WTC11 (cell line): ENCODE results near the gene CAB39L. TPM values are rescaled to one million over a fixed set of nuclear protein-coding genes. Genes with fewer than 3 reads are reported as not detected.

Source experiments
- ATAC-seq: fragments of 200-7000 bp; cut with Tn5 transposase; 2 replicates; pipeline ENCODE4 v1.10.0; 2021; ENCODE audit warnings: mild to moderate bottlenecking, moderate library complexity
- CTCF ChIA-PET: fragments of 300-600 bp; sonication (Branson Sonifier 250); formaldehyde crosslinking; loops from one replicate; lab custom pipeline; 2021; ENCODE audit warnings: antibody characterized with exemption; lab: Charles Lee
- POLR2A ChIA-PET: fragments of 350-600 bp; sonication (Branson Sonifier 250); formaldehyde crosslinking; loops from one replicate; lab custom pipeline; 2021; ENCODE audit warnings: antibody characterized with exemption; lab: Charles Lee
- DNase-seq: peaks from one replicate; pipeline ENCODE4 v3.0.0; 2021; ENCODE audit warnings: low spot score
- H3K27ac Mint-ChIP-seq: 2 replicates; pipeline ENCODE4 v1.8.0; 2021; ENCODE audit warnings: mixed read lengths
- H3K27me3 Mint-ChIP-seq: 2 replicates; pipeline ENCODE4 v1.8.0; 2021; ENCODE audit warnings: low read depth, mild to moderate bottlenecking, moderate library complexity, mixed read lengths
- H3K36me3 Mint-ChIP-seq: 2 replicates; pipeline ENCODE4 v1.8.0; 2021; ENCODE audit warnings: mixed read lengths
- H3K4me1 Mint-ChIP-seq: 2 replicates; pipeline ENCODE4 v1.8.0; 2022; ENCODE audit warnings: mixed read lengths
- H3K4me3 Mint-ChIP-seq: 2 replicates; pipeline ENCODE4 v1.8.0; 2021; ENCODE audit warnings: mild to moderate bottlenecking, moderate library complexity, mixed read lengths
- H3K9me3 Mint-ChIP-seq: 2 replicates; pipeline ENCODE4 v1.8.0; 2021; ENCODE audit warnings: mixed read lengths
- E2F5 ChIP-seq: sonication (generic); formaldehyde crosslinking; IDR thresholded peaks from 2 replicates; pipeline ENCODE4 v1.8.1; 2022; ENCODE audit warnings: mild to moderate bottlenecking, moderate library complexity, missing genetic modification reagents
- FOXP1 ChIP-seq: sonication (generic); formaldehyde crosslinking; IDR thresholded peaks from 2 replicates; pipeline ENCODE4 v1.8.0; 2022; ENCODE audit warnings: missing genetic modification reagents, mild to moderate bottlenecking, moderate library complexity, borderline replicate concordance
- HMGA2 ChIP-seq: fragments of 250-450 bp; sonication (Bioruptor Pico); IDR thresholded peaks from 2 replicates; pipeline ENCODE4 v1.4.0; 2021; ENCODE audit warnings: mild to moderate bottlenecking, moderate library complexity
- JAZF1 ChIP-seq: fragments of 250-450 bp; sonication (Bioruptor Pico); IDR thresholded peaks from 2 replicates; pipeline ENCODE4 v1.9.0; 2021; ENCODE audit warnings: moderate library complexity, mild to moderate bottlenecking, inconsistent platforms
- MAX ChIP-seq: sonication (generic); formaldehyde crosslinking; IDR thresholded peaks from 2 replicates; pipeline ENCODE4 v1.8.0; 2022; ENCODE audit warnings: mild to moderate bottlenecking, missing genetic modification reagents
- MXD4 ChIP-seq: fragments of 250-450 bp; sonication (Bioruptor Pico); IDR thresholded peaks from 2 replicates; pipeline ENCODE4 v1.8.0; 2021; ENCODE audit warnings: mild to moderate bottlenecking, moderate library complexity, borderline replicate concordance
- NR3C1 ChIP-seq: sonication (generic); formaldehyde crosslinking; conservative IDR thresholded peaks from 2 replicates; pipeline ENCODE4 v1.8.1; 2023; ENCODE audit warnings: low read depth, mild to moderate bottlenecking, missing genetic modification reagents
- SMAD4 ChIP-seq: sonication (generic); formaldehyde crosslinking; IDR thresholded peaks from 2 replicates; pipeline ENCODE4 v1.8.0; 2022; ENCODE audit warnings: mild to moderate bottlenecking, missing genetic modification reagents
- STAT6 ChIP-seq: sonication (generic); formaldehyde crosslinking; conservative IDR thresholded peaks from 2 replicates; pipeline ENCODE4 v1.8.1; 2023; ENCODE audit warnings: mild to moderate bottlenecking, low read depth, missing genetic modification reagents, moderate library complexity
- USF1 ChIP-seq: sonication (generic); formaldehyde crosslinking; IDR thresholded peaks from 2 replicates; pipeline ENCODE4 v1.8.0; 2022; ENCODE audit warnings: mild to moderate bottlenecking, missing genetic modification reagents
- ZBTB21 ChIP-seq: sonication (generic); formaldehyde crosslinking; IDR thresholded peaks from 2 replicates; pipeline ENCODE4 v1.8.1; 2023; ENCODE audit warnings: mild to moderate bottlenecking, missing genetic modification reagents, borderline replicate concordance
- ZNF317 ChIP-seq: sonication (generic); formaldehyde crosslinking; IDR thresholded peaks from 2 replicates; pipeline ENCODE4 v1.8.1; 2023; ENCODE audit warnings: low read depth, mild to moderate bottlenecking, moderate library complexity, missing genetic modification reagents, borderline replicate concordance
- ZNF396 ChIP-seq: fragments of 250-450 bp; sonication (Bioruptor Pico); IDR thresholded peaks from 2 replicates; pipeline ENCODE4 v1.8.0; 2021; ENCODE audit warnings: mild to moderate bottlenecking, moderate library complexity, borderline replicate concordance
- ZNF416 ChIP-seq: fragments of 250-450 bp; sonication (Bioruptor Pico); IDR thresholded peaks from 2 replicates; pipeline ENCODE4 v1.9.0; 2021; ENCODE audit warnings: mild to moderate bottlenecking, inconsistent platforms
- ZNF532 ChIP-seq: fragments of 250-450 bp; sonication (Bioruptor Pico); IDR thresholded peaks from 2 replicates; pipeline ENCODE4 v1.9.0; 2021; ENCODE audit warnings: mild to moderate bottlenecking, borderline replicate concordance
- total RNA-seq: library from RNA; stranded (reverse); gene quantifications from 3 replicates; pipeline ENCODE4 v1.2.3, GENCODE V29; 2021
- TF ChIP-seq, protein P1 (sequence below): sonication (generic); formaldehyde crosslinking; IDR thresholded peaks from 2 replicates; pipeline ENCODE4 v1.8.1; 2023; ENCODE audit warnings: mild to moderate bottlenecking, missing genetic modification reagents
- TF ChIP-seq, protein P2 (sequence below): sonication (generic); formaldehyde crosslinking; IDR thresholded peaks from 2 replicates; pipeline ENCODE4 v1.8.1; 2022; ENCODE audit warnings: low read depth, missing genetic modification reagents, borderline replicate concordance
- TF ChIP-seq, protein P3 (sequence below): sonication (generic); formaldehyde crosslinking; IDR thresholded peaks from 2 replicates; pipeline ENCODE4 v1.8.0; 2023; ENCODE audit warnings: missing genetic modification reagents
- TF ChIP-seq, protein P4 (sequence below): fragments of 250-450 bp; sonication (Bioruptor Pico); IDR thresholded peaks from 2 replicates; pipeline ENCODE4 v1.9.0; 2021; ENCODE audit warnings: mild to moderate bottlenecking

Gene CAB39L
- total RNA-seq, 1 experiment from 2014 or later: 3.3 TPM

DNA sequence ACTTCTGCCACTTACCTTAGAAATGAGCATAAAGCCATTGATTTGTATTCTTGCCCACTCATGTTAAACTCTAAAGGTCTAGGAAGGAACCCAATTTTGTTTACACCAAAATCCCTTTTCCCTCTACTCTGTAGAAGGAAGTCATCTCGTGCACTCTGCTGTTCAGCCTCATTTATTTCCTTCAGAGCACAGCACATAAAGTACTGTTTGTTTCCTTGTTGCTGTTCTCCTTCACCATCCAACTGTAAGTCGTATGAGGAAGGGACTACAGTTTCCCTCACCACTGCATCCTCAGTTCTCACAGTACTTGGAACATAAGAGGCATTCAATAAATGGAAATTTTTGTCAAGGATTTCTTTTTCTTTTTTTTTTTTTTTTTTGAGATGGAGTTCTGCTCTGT lies 171.6 kb downstream of the CAB39L start:
- ATAC-seq: no peak
- CTCF ChIA-PET: interaction anchor here (3.0 kb wide), 1 partner anchor 8 kb away, joined by 22 read pairs; no protein-coding TSS in a partner anchor

More for the DNA sequence above, 171.6 kb downstream of the CAB39L start:
- H3K27ac Mint-ChIP-seq: no peak overlapping the region
- POLR2A ChIA-PET: no interaction called here
- TF ChIP-seq FOXP1 (CRISPR knock-in tag) (no peak), STAT6 (CRISPR knock-in tag) (no peak), NR3C1 (no peak), SMAD4 (CRISPR knock-in tag) (no peak), ZNF532 (no peak), E2F5 (CRISPR knock-in tag) (no peak), HMGA2 (CRISPR knock-in tag) (no peak), JAZF1 (CRISPR knock-in tag) (no peak), MXD4 (CRISPR knock-in tag) (no peak), USF1 (CRISPR knock-in tag) (no peak), ZNF396 (no peak), ZNF317 (CRISPR knock-in tag) (no peak), MAX (CRISPR knock-in tag) (no peak), ZBTB21 (CRISPR knock-in tag) (no peak), ZNF416 (CRISPR knock-in tag) (no peak)
- TF ChIP-seq, protein P1, sequence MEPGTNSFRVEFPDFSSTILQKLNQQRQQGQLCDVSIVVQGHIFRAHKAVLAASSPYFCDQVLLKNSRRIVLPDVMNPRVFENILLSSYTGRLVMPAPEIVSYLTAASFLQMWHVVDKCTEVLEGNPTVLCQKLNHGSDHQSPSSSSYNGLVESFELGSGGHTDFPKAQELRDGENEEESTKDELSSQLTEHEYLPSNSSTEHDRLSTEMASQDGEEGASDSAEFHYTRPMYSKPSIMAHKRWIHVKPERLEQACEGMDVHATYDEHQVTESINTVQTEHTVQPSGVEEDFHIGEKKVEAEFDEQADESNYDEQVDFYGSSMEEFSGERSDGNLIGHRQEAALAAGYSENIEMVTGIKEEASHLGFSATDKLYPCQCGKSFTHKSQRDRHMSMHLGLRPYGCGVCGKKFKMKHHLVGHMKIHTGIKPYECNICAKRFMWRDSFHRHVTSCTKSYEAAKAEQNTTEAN: no peak
- TF ChIP-seq, protein P2, sequence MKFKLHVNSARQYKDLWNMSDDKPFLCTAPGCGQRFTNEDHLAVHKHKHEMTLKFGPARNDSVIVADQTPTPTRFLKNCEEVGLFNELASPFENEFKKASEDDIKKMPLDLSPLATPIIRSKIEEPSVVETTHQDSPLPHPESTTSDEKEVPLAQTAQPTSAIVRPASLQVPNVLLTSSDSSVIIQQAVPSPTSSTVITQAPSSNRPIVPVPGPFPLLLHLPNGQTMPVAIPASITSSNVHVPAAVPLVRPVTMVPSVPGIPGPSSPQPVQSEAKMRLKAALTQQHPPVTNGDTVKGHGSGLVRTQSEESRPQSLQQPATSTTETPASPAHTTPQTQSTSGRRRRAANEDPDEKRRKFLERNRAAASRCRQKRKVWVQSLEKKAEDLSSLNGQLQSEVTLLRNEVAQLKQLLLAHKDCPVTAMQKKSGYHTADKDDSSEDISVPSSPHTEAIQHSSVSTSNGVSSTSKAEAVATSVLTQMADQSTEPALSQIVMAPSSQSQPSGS (CRISPR knock-in tag): no peak
- TF ChIP-seq, protein P3, sequence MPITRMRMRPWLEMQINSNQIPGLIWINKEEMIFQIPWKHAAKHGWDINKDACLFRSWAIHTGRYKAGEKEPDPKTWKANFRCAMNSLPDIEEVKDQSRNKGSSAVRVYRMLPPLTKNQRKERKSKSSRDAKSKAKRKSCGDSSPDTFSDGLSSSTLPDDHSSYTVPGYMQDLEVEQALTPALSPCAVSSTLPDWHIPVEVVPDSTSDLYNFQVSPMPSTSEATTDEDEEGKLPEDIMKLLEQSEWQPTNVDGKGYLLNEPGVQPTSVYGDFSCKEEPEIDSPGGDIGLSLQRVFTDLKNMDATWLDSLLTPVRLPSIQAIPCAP (CRISPR knock-in tag): no peak
- TF ChIP-seq, protein P4, sequence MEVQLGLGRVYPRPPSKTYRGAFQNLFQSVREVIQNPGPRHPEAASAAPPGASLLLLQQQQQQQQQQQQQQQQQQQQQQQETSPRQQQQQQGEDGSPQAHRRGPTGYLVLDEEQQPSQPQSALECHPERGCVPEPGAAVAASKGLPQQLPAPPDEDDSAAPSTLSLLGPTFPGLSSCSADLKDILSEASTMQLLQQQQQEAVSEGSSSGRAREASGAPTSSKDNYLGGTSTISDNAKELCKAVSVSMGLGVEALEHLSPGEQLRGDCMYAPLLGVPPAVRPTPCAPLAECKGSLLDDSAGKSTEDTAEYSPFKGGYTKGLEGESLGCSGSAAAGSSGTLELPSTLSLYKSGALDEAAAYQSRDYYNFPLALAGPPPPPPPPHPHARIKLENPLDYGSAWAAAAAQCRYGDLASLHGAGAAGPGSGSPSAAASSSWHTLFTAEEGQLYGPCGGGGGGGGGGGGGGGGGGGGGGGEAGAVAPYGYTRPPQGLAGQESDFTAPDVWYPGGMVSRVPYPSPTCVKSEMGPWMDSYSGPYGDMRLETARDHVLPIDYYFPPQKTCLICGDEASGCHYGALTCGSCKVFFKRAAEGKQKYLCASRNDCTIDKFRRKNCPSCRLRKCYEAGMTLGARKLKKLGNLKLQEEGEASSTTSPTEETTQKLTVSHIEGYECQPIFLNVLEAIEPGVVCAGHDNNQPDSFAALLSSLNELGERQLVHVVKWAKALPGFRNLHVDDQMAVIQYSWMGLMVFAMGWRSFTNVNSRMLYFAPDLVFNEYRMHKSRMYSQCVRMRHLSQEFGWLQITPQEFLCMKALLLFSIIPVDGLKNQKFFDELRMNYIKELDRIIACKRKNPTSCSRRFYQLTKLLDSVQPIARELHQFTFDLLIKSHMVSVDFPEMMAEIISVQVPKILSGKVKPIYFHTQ (CRISPR knock-in tag): no peak
- H3K27me3 Mint-ChIP-seq: no peaks in the 10 kb centered on the region
- no peaks in the 10 kb centered on the region for H3K9me3 Mint-ChIP-seq
- DNase-seq: no peak
- H3K36me3 Mint-ChIP-seq: no peaks in the 10 kb centered on the region
- no peak overlapping the region for H3K4me3 Mint-ChIP-seq
- no peaks in the 10 kb centered on the region for H3K4me1 Mint-ChIP-seq
